PC-9 (cell line): Measurements from ENCODE around the gene CLMN.

Experiments used
- EZH2 ChIP-seq: fragments of 200-600 bp; sonication (generic); IDR thresholded peaks from 2 replicates; pipeline ENCODE4 v1.8.0; 2017; ENCODE audit warnings: antibody characterized with exemption, low read depth
- TF ChIP-seq, protein P1 (sequence below): fragments of 200-600 bp; sonication (generic); conservative IDR thresholded peaks from 2 replicates; pipeline ENCODE4 v1.6.1; 2017; ENCODE audit warnings: mixed run types, antibody characterized with exemption, mild to moderate bottlenecking, moderate library complexity

DNA sequence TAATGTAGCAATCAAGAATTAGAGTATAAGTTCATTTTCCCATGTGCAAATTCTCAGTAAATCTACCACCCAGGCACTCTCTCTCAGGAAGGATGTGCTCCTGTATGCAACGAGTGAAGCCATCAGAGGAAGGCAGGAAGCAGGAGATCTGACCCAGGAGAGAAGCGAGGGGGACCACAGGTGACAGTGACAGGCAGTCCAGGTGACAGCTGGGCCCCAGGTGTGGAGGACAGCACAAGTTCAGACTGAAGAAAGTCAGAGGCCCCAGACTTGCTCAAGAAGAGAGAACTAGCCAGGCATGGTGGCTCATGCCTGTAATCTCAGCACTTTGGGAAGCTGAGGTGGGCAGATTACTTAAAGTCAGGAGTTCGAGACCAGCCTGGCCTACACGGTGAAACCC lies 13.8 kb downstream of the CLMN start:
- TF ChIP-seq, protein P1, sequence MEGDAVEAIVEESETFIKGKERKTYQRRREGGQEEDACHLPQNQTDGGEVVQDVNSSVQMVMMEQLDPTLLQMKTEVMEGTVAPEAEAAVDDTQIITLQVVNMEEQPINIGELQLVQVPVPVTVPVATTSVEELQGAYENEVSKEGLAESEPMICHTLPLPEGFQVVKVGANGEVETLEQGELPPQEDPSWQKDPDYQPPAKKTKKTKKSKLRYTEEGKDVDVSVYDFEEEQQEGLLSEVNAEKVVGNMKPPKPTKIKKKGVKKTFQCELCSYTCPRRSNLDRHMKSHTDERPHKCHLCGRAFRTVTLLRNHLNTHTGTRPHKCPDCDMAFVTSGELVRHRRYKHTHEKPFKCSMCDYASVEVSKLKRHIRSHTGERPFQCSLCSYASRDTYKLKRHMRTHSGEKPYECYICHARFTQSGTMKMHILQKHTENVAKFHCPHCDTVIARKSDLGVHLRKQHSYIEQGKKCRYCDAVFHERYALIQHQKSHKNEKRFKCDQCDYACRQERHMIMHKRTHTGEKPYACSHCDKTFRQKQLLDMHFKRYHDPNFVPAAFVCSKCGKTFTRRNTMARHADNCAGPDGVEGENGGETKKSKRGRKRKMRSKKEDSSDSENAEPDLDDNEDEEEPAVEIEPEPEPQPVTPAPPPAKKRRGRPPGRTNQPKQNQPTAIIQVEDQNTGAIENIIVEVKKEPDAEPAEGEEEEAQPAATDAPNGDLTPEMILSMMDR = no peak
- TF ChIP-seq EZH2 = no peak
